ENCODE data around the gene NPHP4.

GRCh38 chr1:5868931-5869500, 123.2 kb downstream of the NPHP4 start:
- TF ChIP-seq POLR2A (IDR thresholded peaks at IDR 0.05; ENCODE audit: low read length) (no peak), CBX2 (IDR thresholded peaks at IDR 0.05; ENCODE audit: borderline replicate concordance, low read depth) (no peak), HDAC2 (IDR thresholded peaks at IDR 0.05) (no peak), CTCF (IDR thresholded peaks at IDR 0.05) (no peak), CEBPB (IDR thresholded peaks at IDR 0.05) (no peak), USF2 (IDR thresholded peaks at IDR 0.05) (no peak), ELK1 (IDR thresholded peaks at IDR 0.05; ENCODE audit: low read depth, low read length) (no peak), POLR2AphosphoS2 (conservative IDR thresholded peaks at IDR 0.05; ENCODE audit: low read length) (no peak)
